MCF 10A (cell line): ENCODE data around the gene VASH1. TPM values are rescaled to one million over a fixed set of nuclear protein-coding genes. Genes with fewer than 3 reads are reported as not detected.

ENCODE experiments used
- BruUV-seq: library from RNA; stranded (reverse); fragments of 400-500 nt; replicated peaks from 2 replicates; lab custom pipeline; 2021; lab: Mats Ljungman, UMichigan
- CTCF ChIA-PET: fragments of 300-600 bp; sonication (Branson Sonifier 250); formaldehyde crosslinking; extraction: SDS; loops from one replicate; lab custom pipeline; 2021; ENCODE audit warnings: antibody characterized with exemption, inconsistent platforms; lab: Yijun Ruan, JAX
- POLR2A ChIA-PET: fragments of 300-600, 350-650 bp; sonication (Branson Sonifier 250); formaldehyde crosslinking; extraction: SDS; loops from one replicate; lab custom pipeline; 2020; ENCODE audit warnings: antibody characterized with exemption, inconsistent platforms; lab: Yijun Ruan, JAX
- DNase-seq: peaks from one replicate; pipeline ENCODE4 v3.0.0-alpha.2; 2018; ENCODE audit not compliant: unreplicated experiment
- H3K27ac Mint-ChIP-seq: one replicate; pipeline ENCODE4 v1.8.0; 2022; ENCODE audit warnings: mild to moderate bottlenecking, low read depth, mixed read lengths; ENCODE audit not compliant: unreplicated experiment
- H3K27me3 Mint-ChIP-seq: one replicate; pipeline ENCODE4 v1.8.0; 2022; ENCODE audit warnings: mixed read lengths; ENCODE audit not compliant: insufficient read depth, unreplicated experiment
- H3K36me3 Mint-ChIP-seq: one replicate; pipeline ENCODE4 v1.8.0; 2022; ENCODE audit warnings: mild to moderate bottlenecking, moderate library complexity, mixed read lengths; ENCODE audit not compliant: insufficient read depth, unreplicated experiment
- H3K4me1 Mint-ChIP-seq: one replicate; pipeline ENCODE4 v1.8.0; 2022; ENCODE audit warnings: mixed read lengths; ENCODE audit not compliant: insufficient read depth, unreplicated experiment
- H3K4me3 Mint-ChIP-seq: one replicate; pipeline ENCODE4 v1.8.0; 2022; ENCODE audit warnings: mild to moderate bottlenecking, moderate library complexity, mixed read lengths; ENCODE audit not compliant: unreplicated experiment
- H3K9me3 Mint-ChIP-seq: one replicate; pipeline ENCODE4 v1.8.0; 2022; ENCODE audit warnings: mixed read lengths; ENCODE audit not compliant: unreplicated experiment
- intact Hi-C: fragments of 100-400 bp; cut with micrococcal nuclease; formaldehyde crosslinking; loops from 2 replicates; pipeline ENCODE4 v1.14.1; 2022
- total RNA-seq: library from RNA; stranded (reverse); gene quantifications from 2 replicates; pipeline ENCODE4 v1.2.3, GENCODE V29; 2022
- TF ChIP-seq, protein P1 (sequence below): fragments of 200-600 bp; IDR thresholded peaks from one replicate; pipeline ENCODE4 v1.8.0; 2022; ENCODE audit warnings: antibody characterized with exemption, mild to moderate bottlenecking; ENCODE audit not compliant: unreplicated experiment

The VASH1 gene
- total RNA-seq, 1 experiment from 2014 or later = 0.35 TPM

DNA sequence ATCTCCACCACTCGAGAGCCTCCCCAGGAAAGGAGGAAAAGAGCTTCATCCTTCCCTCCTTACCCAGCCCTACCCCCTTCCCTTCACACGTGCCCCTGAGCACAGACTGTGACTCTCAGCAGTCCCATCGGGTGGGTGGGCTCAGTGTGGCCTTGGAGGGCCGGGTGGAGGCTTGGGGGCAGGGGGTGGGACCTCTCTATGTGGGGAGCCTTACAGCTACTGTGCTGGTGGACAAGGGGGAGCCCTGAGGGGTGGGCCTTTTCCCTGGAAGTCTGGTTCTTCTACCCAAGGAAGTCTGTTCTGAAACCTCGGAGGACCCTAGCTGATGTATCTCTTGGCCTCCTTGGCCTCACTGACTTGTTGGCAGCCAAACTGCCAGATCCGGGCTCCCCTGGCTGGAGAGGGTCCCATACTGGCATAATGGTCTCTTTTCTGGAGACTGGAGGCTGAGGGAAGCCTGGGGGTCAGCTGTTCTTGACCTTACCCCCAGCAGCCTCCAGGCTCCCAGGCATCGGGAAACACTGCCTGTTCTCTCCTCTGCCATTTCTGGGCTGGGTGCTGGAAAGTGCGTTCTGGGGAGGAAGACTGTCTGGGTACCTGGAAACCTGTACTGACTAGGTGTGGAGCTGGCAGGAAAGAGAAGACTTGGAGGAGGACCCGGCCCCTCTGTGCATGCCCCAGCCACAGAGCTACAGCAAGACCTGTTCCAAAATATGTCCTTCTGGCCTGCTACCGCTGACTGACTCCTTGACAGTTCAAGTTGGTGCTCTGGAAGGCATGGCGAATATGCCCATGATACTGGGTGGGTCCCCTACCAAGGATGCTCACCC, 7.6 kb downstream of the VASH1 start:
- TF ChIP-seq, protein P1, sequence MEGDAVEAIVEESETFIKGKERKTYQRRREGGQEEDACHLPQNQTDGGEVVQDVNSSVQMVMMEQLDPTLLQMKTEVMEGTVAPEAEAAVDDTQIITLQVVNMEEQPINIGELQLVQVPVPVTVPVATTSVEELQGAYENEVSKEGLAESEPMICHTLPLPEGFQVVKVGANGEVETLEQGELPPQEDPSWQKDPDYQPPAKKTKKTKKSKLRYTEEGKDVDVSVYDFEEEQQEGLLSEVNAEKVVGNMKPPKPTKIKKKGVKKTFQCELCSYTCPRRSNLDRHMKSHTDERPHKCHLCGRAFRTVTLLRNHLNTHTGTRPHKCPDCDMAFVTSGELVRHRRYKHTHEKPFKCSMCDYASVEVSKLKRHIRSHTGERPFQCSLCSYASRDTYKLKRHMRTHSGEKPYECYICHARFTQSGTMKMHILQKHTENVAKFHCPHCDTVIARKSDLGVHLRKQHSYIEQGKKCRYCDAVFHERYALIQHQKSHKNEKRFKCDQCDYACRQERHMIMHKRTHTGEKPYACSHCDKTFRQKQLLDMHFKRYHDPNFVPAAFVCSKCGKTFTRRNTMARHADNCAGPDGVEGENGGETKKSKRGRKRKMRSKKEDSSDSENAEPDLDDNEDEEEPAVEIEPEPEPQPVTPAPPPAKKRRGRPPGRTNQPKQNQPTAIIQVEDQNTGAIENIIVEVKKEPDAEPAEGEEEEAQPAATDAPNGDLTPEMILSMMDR = no peak
- ChIA-PET CTCF (interaction anchor here (0.5 to 0.8 kb wide), 4 partner anchors 21 to 125 kb away, joined by 3 to 5 read pairs (median 4); no protein-coding TSS in a partner anchor), POLR2A (no interaction called here)
- DNase-seq = no peak
- H3K4me3 Mint-ChIP-seq = no peak overlapping the region
- H3K9me3 Mint-ChIP-seq = no peaks in the 10 kb centered on the region
- intact Hi-C loops = no loop called here
- peaks cover 2% of the 10 kb centered on the region for H3K36me3 Mint-ChIP-seq
- no peaks in the 10 kb centered on the region for H3K27me3 Mint-ChIP-seq
- no TSS peak for BruUV-seq
- no peaks in the 10 kb centered on the region for H3K4me1 Mint-ChIP-seq
- no peak overlapping the region for H3K27ac Mint-ChIP-seq

DNA sequence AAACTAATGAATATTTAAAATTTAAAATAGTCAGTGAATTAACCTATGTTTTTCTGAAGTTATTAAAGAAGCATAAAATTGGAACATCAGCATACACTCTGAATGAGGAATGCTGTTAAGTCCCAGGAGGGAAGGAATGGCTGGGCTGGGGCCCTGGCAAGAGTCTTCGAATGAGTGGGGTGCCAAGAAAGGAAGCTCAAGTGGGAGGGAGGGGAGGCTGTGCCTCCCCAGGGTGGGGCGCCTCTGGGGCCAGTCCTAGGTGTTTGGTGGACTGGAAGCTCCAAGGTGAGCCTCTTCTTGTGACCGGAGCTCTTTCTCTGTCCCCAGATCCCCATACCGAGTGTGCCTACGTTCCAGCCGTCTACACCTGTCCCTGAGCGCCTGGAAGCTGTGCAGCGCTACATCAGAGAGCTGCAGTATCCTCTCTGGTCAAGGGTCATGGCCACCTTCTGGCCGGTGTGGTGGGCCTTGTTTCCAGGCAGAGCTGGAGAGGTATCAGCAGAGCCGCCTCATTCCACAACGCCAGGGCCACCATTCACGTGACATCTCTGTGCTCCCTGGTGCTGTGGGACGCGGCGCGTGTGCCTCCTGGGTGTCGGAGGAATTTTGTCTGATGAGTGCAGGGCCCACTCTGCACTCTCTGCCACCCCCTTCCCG, 8.5 kb downstream of the VASH1 start:
- Mint-ChIP-seq H3K4me1 (no peaks in the 10 kb centered on the region), H3K27me3 (no peaks in the 10 kb centered on the region), H3K4me3 (no peak overlapping the region), H3K27ac (no peak overlapping the region), H3K9me3 (no peaks in the 10 kb centered on the region), H3K36me3 (peaks cover 5% of the 10 kb centered on the region)
- intact Hi-C loops = no loop called here
- TF ChIP-seq, protein P1 = no peak
- POLR2A ChIA-PET = no interaction called here
- DNase-seq = no peak
- no TSS peak for BruUV-seq
- CTCF ChIA-PET = interaction anchor here (0.6 to 0.8 kb wide), 2 partner anchors 56 to 124 kb away, joined by 3 to 4 read pairs; no protein-coding TSS in a partner anchor

DNA sequence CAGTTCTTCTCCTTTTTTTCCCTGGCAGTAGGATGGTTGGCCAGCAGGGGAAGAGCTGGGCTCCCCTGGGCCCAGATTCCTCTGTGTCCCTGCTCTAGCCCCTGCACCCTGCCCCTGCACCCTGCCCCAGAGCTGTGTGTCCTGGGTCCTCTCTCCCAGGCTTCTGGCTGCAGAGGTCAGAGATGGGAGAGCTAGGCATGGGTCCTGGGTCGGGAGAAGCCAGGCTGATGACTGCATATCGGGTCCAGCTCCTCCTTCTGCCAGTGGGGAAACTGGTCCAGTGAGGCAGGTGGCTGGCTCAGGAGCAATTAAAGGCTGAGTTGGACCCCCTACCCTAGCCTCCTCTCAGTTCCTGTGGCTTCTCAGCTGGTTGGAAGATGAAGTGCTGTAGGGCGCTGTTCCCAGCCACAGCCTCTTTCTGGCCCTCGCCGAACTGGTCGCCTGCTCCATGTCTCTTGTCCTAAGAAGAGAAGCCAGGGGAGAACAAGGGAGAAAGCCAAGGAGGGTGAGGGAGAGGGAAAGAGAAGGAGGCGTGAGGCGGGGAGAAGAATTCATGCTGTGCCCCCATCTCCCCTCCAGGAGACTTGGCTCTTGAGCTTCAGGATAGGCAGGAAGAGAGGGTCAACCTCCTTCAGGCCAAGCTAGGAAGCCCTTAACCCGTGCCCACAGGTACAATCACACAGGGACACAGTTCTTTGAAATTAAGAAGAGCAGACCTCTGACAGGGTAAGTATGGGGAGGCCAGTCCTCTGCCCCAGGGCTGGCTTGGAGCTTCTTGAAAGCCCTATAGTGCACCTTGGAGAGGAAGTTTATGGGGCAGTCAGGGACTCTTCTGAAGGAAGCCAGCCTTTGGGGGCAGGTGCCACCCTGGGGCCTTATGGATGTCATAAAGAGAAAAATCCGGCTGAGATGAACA, 9.5 kb downstream of the VASH1 start:
- intact Hi-C loops = no loop called here
- Mint-ChIP-seq H3K4me3 (no peak overlapping the region), H3K27me3 (no peaks in the 10 kb centered on the region), H3K27ac (no peak overlapping the region), H3K36me3 (peaks cover 5% of the 10 kb centered on the region), H3K9me3 (no peaks in the 10 kb centered on the region), H3K4me1 (no peaks in the 10 kb centered on the region)
- TF ChIP-seq, protein P1 = no peak
- ChIA-PET POLR2A (interaction anchor here (0.6 kb wide), 1 partner anchor 113 kb away, joined by 3 read pairs; no protein-coding TSS in a partner anchor), CTCF (interaction anchor here (0.9 to 1.2 kb wide), 4 partner anchors 41 to 74 kb away, joined by 3 to 4 read pairs (median 3); no protein-coding TSS in a partner anchor)
- no TSS peak for BruUV-seq
- no peak for DNase-seq
